Upper lobe of left lung (tissue), 4 donors: ENCODE measurements around the gene ANKUB1.

Source experiments
- CTCF ChIP-seq, 6 experiments: fragments of 450-650 bp in 4 of 6; fragments of 200-600 bp in 2 of 6; sonication (generic) in 2 of 6; IDR thresholded peaks; one replicate each; pipeline ENCODE4 v1.5.1; 2016 to 2019; ENCODE audit warnings: antibody characterized with exemption in 6 of 6
- EP300 ChIP-seq, 4 donors: sonication (generic); formaldehyde crosslinking; IDR thresholded peaks; one replicate each; pipeline ENCODE4 v1.5.1; 2017; ENCODE audit warnings: antibody characterized with exemption in 4 of 4, control low read depth in 2 of 4
- POLR2A ChIP-seq, 4 donors: fragments of 450-650 bp; IDR thresholded peaks; one replicate each; pipeline ENCODE4 v1.5.1; 2016 to 2017; ENCODE audit warnings: antibody characterized with exemption in 4 of 4, mild to moderate bottlenecking in 2 of 4
- POLR2AphosphoS5 ChIP-seq, 2 donors: sonication (generic); formaldehyde crosslinking; IDR thresholded peaks; one replicate each; pipeline ENCODE4 v1.5.1; 2017; ENCODE audit warnings: antibody characterized with exemption in 2 of 2

- TF ChIP-seq POLR2A (IDR thresholded peaks at IDR 0.05), result no peak
- no peak for TF ChIP-seq CTCF (IDR thresholded peaks at IDR 0.05)
- no peak for TF ChIP-seq POLR2AphosphoS5 (IDR thresholded peaks at IDR 0.05)
- TF ChIP-seq EP300 (IDR thresholded peaks at IDR 0.05), result no peak
Measured at GRCh38 chr3:149790698-149791097, 1.7 kb downstream of the ANKUB1 start.
